Measurements from ENCODE around the gene PIWIL4. TPM values are rescaled to one million over a fixed set of nuclear protein-coding genes. Genes with fewer than 3 reads are reported as not detected.

The PIWIL4 gene
- total RNA-seq, 1 donor from 2014 or later: 0.59 TPM

DNA sequence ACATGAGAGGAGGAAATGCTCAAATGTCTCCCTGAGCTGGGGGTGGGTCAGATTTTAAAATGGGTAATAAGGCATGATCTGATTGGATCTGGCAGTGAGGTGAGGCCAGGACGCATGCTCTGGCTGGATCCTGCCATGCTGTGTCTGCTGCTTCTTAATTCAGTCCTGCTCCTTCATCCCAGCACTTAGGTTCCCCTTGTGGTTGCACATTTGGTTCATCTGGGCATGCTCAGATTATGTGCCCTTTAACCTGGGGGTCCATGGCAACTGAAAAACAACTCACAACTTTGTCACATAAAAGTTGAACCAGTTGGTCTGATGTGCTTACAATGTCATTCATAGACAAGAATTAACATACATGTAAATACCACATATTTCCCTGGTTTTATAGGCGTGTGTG lies 67.9 kb downstream of the PIWIL4 start:
- Histone ChIP-seq H3K27me3 (ENCODE audit: insufficient read depth, low read length) (no peaks in the 10 kb centered on the region), H3K4me2 (ENCODE audit: low read length) (no peak overlapping the region), H3K9ac (ENCODE audit: low read length) (no peak overlapping the region), H3K79me2 (ENCODE audit: insufficient read depth, low read length) (no peaks in the 10 kb centered on the region), H4K20me1 (ENCODE audit: insufficient read depth, low read length) (no peaks in the 10 kb centered on the region), H3K4me3 (ENCODE audit: insufficient read depth, low read depth, low read length) (no peak overlapping the region), H2AFZ (ENCODE audit: low read depth, low read length) (no peak overlapping the region), H3K9me3 (ENCODE audit: insufficient read depth, low read depth, low read length) (no peaks in the 10 kb centered on the region), H3K27ac (ENCODE audit: low read depth, low read length) (no peak overlapping the region), H3K4me1 (ENCODE audit: insufficient read depth, low read length) (no peaks in the 10 kb centered on the region), H3K36me3 (ENCODE audit: insufficient read depth, low read length) (no peaks in the 10 kb centered on the region)
- H3K9me3 Mint-ChIP-seq (ENCODE audit: unreplicated experiment): peaks cover 3% of the 10 kb centered on the region
- FAIRE-seq (no peak), DNase-seq (ENCODE audit: low read depth) (no peak)
- TF ChIP-seq, protein P1, sequence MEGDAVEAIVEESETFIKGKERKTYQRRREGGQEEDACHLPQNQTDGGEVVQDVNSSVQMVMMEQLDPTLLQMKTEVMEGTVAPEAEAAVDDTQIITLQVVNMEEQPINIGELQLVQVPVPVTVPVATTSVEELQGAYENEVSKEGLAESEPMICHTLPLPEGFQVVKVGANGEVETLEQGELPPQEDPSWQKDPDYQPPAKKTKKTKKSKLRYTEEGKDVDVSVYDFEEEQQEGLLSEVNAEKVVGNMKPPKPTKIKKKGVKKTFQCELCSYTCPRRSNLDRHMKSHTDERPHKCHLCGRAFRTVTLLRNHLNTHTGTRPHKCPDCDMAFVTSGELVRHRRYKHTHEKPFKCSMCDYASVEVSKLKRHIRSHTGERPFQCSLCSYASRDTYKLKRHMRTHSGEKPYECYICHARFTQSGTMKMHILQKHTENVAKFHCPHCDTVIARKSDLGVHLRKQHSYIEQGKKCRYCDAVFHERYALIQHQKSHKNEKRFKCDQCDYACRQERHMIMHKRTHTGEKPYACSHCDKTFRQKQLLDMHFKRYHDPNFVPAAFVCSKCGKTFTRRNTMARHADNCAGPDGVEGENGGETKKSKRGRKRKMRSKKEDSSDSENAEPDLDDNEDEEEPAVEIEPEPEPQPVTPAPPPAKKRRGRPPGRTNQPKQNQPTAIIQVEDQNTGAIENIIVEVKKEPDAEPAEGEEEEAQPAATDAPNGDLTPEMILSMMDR (IDR thresholded peaks at IDR 0.05; ENCODE audit: insufficient read depth, low read depth, low read length): no peak
- no peak for TF ChIP-seq EZH2 (IDR thresholded peaks at IDR 0.05; ENCODE audit: insufficient read depth, low read length)
- H3K4me3 Mint-ChIP-seq (ENCODE audit: unreplicated experiment): no peak overlapping the region
- H3K4me1 Mint-ChIP-seq (ENCODE audit: low read depth, unreplicated experiment): peaks cover 23% of the 10 kb centered on the region
- H3K36me3 Mint-ChIP-seq (ENCODE audit: low read depth, unreplicated experiment): peaks cover 3% of the 10 kb centered on the region
- H3K27me3 Mint-ChIP-seq (ENCODE audit: low read depth, unreplicated experiment): no peaks in the 10 kb centered on the region
- H3K27ac Mint-ChIP-seq (ENCODE audit: unreplicated experiment): no peak overlapping the region

DNA sequence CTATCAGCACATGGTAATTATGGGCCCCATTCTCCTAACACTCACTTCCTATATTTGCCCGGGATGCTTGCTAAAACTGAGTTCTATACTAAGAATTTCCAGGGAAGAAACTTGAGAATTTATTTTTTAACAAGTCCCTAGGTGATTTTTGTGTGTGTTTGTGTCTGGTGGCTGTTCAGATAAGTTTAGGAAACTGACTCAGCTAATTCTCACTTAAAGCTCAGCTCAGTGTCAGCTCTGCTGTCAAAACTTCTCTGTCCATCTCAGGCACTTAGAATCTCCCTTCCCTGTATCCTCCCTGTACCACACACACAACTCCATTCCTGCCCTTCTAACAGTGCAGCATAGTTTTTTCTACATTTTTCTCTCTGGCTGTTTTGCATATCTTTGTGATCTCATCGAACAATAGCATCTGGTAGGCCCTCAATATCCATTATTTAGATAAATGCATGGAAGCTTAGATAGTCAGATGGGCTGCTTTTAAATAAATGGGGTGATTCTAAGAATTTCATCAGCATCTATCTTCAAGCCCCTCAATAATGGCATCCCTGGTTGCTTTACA lies 69.3 kb downstream of the PIWIL4 start:
- DNase-seq (ENCODE audit: low read depth) (no peak), FAIRE-seq (no peak)
- no peak for TF ChIP-seq EZH2 (IDR thresholded peaks at IDR 0.05; ENCODE audit: insufficient read depth, low read length)
- TF ChIP-seq, protein P1 (IDR thresholded peaks at IDR 0.05; ENCODE audit: insufficient read depth, low read depth, low read length): no peak
- Histone ChIP-seq H4K20me1 (ENCODE audit: insufficient read depth, low read length) (no peaks in the 10 kb centered on the region), H3K27me3 (ENCODE audit: insufficient read depth, low read length) (no peaks in the 10 kb centered on the region), H3K36me3 (ENCODE audit: insufficient read depth, low read length) (no peaks in the 10 kb centered on the region), H3K27ac (ENCODE audit: low read depth, low read length) (no peak overlapping the region), H3K9me3 (ENCODE audit: insufficient read depth, low read depth, low read length) (no peaks in the 10 kb centered on the region), H2AFZ (ENCODE audit: low read depth, low read length) (no peak overlapping the region), H3K4me3 (ENCODE audit: insufficient read depth, low read depth, low read length) (no peak overlapping the region), H3K9ac (ENCODE audit: low read length) (no peak overlapping the region), H3K79me2 (ENCODE audit: insufficient read depth, low read length) (no peaks in the 10 kb centered on the region), H3K4me1 (ENCODE audit: insufficient read depth, low read length) (no peaks in the 10 kb centered on the region), H3K4me2 (ENCODE audit: low read length) (no peak overlapping the region)
- H3K27ac Mint-ChIP-seq (ENCODE audit: unreplicated experiment): no peak overlapping the region
- no peak overlapping the region for H3K4me3 Mint-ChIP-seq (ENCODE audit: unreplicated experiment)
- no peaks in the 10 kb centered on the region for H3K27me3 Mint-ChIP-seq (ENCODE audit: low read depth, unreplicated experiment)
- H3K4me1 Mint-ChIP-seq (ENCODE audit: low read depth, unreplicated experiment): peaks cover 23% of the 10 kb centered on the region
- H3K9me3 Mint-ChIP-seq (ENCODE audit: unreplicated experiment): peaks cover 3% of the 10 kb centered on the region
- peaks cover 3% of the 10 kb centered on the region for H3K36me3 Mint-ChIP-seq (ENCODE audit: low read depth, unreplicated experiment)

DNA sequence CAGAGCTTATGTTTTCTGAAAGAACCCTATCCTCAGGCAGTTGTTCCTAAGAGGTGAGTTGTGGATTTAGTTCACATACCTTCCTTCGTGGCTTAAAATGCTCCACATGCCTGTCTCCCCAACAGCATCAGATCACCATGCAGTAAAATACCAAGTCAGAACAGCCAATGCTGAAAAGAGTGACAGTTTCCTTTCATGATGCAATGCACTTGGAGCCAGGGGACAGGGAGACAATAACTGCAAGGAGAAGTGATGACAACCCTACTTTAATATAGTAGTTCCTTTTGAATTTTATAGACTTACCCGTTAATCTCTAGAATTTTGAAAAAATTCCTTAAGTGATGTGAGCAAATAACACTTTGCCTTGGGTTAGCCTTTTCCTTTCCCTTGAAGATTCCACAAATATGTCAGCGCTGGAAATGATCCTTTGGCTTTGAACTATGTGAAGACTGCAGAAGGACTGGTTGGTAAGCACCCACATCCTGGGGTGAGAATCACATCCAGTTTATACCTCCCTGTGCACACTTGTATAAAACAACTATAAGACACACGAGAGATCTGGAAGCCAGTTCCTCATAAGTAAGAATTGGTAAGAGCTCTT lies 71.2 kb downstream of the PIWIL4 start:
- no peaks in the 10 kb centered on the region for H3K27me3 ChIP-seq (ENCODE audit: insufficient read depth, low read length)
- H3K4me1 ChIP-seq (ENCODE audit: insufficient read depth, low read length): no peaks in the 10 kb centered on the region
- Mint-ChIP-seq H3K9me3 (ENCODE audit: unreplicated experiment) (peaks cover 3% of the 10 kb centered on the region), H3K36me3 (ENCODE audit: low read depth, unreplicated experiment) (peaks cover 3% of the 10 kb centered on the region), H3K27ac (ENCODE audit: unreplicated experiment) (peak overlapping the region; percentile 48), H3K27me3 (ENCODE audit: low read depth, unreplicated experiment) (peaks cover 4% of the 10 kb centered on the region), H3K4me3 (ENCODE audit: unreplicated experiment) (peak overlapping the region; percentile 4), H3K4me1 (ENCODE audit: low read depth, unreplicated experiment) (peaks cover 23% of the 10 kb centered on the region)
- no peaks in the 10 kb centered on the region for H3K9me3 ChIP-seq (ENCODE audit: insufficient read depth, low read depth, low read length)
- H3K9ac ChIP-seq (ENCODE audit: low read length): no peak overlapping the region
- no peaks in the 10 kb centered on the region for H4K20me1 ChIP-seq (ENCODE audit: insufficient read depth, low read length)
- no peaks in the 10 kb centered on the region for H3K79me2 ChIP-seq (ENCODE audit: insufficient read depth, low read length)
- DNase-seq (ENCODE audit: low read depth) (peak; percentile 23), FAIRE-seq (no peak)
- peak overlapping the region; percentile 50 for H2AFZ ChIP-seq (ENCODE audit: low read depth, low read length)
- no peak overlapping the region for H3K27ac ChIP-seq (ENCODE audit: low read depth, low read length)
- peak overlapping the region; percentile 47 for H3K4me2 ChIP-seq (ENCODE audit: low read length)
- no peak overlapping the region for H3K4me3 ChIP-seq (ENCODE audit: insufficient read depth, low read depth, low read length)
- H3K36me3 ChIP-seq (ENCODE audit: insufficient read depth, low read length): no peaks in the 10 kb centered on the region
- no peak for TF ChIP-seq EZH2 (IDR thresholded peaks at IDR 0.05; ENCODE audit: insufficient read depth, low read length)
- TF ChIP-seq, protein P1 (IDR thresholded peaks at IDR 0.05; ENCODE audit: insufficient read depth, low read depth, low read length): no peak
